Natural killer cell (primary cell): ENCODE results near the gene FTH1. TPM values are rescaled to one million over a fixed set of nuclear protein-coding genes. Genes with fewer than 3 reads are reported as not detected.

Source experiments
- ATAC-seq, 3 donors: fragments of 150-1000 bp in 2 of 3; fragments of 200-7000 bp in 1 of 3; cut with Tn5 transposase; 1 replicate in 1 of 3; 2 replicates in 2 of 3; pipeline ENCODE4 v1.10.0; 2021; ENCODE audit warnings: mild to moderate bottlenecking in 2 of 3, moderate library complexity in 2 of 3
- DNase-seq, 2 donors: peaks; one replicate each; pipeline versions ENCODE4 v3.0.0 to v3.0.0-alpha.2; 2013 to 2021; ENCODE audit warnings: mixed read lengths in 1 of 2
- H3K27ac ChIP-seq: one replicate; pipeline ENCODE4 v1.5.1; 2013; ENCODE audit warnings: mild to moderate bottlenecking, low read length
- H3K27me3 ChIP-seq: one replicate; pipeline ENCODE4 v1.6.1; 2013; ENCODE audit warnings: low read length; ENCODE audit not compliant: control insufficient read depth, insufficient read depth
- H3K36me3 ChIP-seq: one replicate; pipeline ENCODE4 v1.6.1; 2013; ENCODE audit warnings: low read length; ENCODE audit not compliant: control insufficient read depth, insufficient read depth
- H3K4me1 ChIP-seq: one replicate; pipeline ENCODE4 v1.6.1; 2013; ENCODE audit warnings: low read length; ENCODE audit not compliant: control insufficient read depth, insufficient read depth
- H3K4me3 ChIP-seq: one replicate; pipeline ENCODE4 v1.5.1; 2013; ENCODE audit warnings: low read length
- H3K9me3 ChIP-seq: one replicate; pipeline ENCODE4 v1.6.1; 2013; ENCODE audit warnings: low read length; ENCODE audit not compliant: control insufficient read depth, insufficient read depth
- H3K27ac Mint-ChIP-seq, 2 donors: one replicate each; pipeline ENCODE4 v1.8.0; 2022; ENCODE audit warnings: mild to moderate bottlenecking in 2 of 2, mixed read lengths in 2 of 2, moderate library complexity in 1 of 2
- H3K27me3 Mint-ChIP-seq, 2 donors: one replicate each; pipeline ENCODE4 v1.8.0; 2022; ENCODE audit warnings: low read depth in 2 of 2, mixed read lengths in 2 of 2
- H3K36me3 Mint-ChIP-seq: one replicate; pipeline ENCODE4 v1.8.0; 2022; ENCODE audit warnings: mixed read lengths
- H3K4me1 Mint-ChIP-seq, 2 donors: one replicate each; pipeline ENCODE4 v1.8.0; 2022; ENCODE audit warnings: mixed read lengths in 2 of 2
- H3K4me3 Mint-ChIP-seq: one replicate; pipeline ENCODE4 v1.8.0; 2022; ENCODE audit warnings: mild to moderate bottlenecking, moderate library complexity, mixed read lengths
- H3K9me3 Mint-ChIP-seq, 2 donors: one replicate each; pipeline ENCODE4 v1.8.0; 2022; ENCODE audit warnings: mixed read lengths in 2 of 2
- CTCF ChIP-seq: fragments of 200-600 bp; IDR thresholded peaks from one replicate; pipeline ENCODE4 v1.8.0; 2022; ENCODE audit warnings: antibody characterized with exemption
- WGBS: methylation state at CpG from one replicate; pipeline ENCODE4 v1.1.7; 2013; ENCODE audit warnings: missing lambda C conversion rate; ENCODE audit not compliant: insufficient coverage; 5-methylcytosine and 5-hydroxymethylcytosine counted together
- intact Hi-C: fragments of 100-400 bp; cut with micrococcal nuclease; formaldehyde crosslinking; loops from one replicate; pipeline ENCODE4 v1.14.2; 2022
- total RNA-seq, 4 donors: library from RNA; stranded (reverse); fragments of 120-200 nt in 1 of 4; gene quantifications; one replicate each; pipeline versions ENCODE4 v1.2.3 to v1.2.4, GENCODE V29; 2013 to 2022

Gene FTH1
- total RNA-seq, 3 donors from 2014 or later (not counting 1 experiment from before 2014, with no cell fraction given): 1,067 to 1,951 (median 1,796) TPM

DNA sequence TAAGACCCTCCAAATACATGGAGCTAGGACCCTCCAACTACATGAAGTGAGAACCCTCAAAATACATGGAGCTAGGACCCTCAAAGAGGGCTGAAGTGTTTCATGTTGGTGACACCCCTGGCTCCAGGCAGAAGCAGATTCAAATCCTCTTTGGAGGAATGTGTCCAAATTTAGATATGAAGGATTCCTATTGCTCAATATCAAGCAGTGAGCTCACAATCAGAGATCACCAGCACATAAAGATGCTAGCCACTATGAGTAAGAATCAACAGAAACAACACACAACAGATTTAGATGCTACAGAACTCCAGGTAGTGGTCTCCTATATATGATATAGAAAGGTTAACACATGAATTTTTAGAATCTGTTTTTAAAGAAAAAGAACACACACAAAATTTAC is 38.8 kb downstream of the FTH1 start:
- Mint-ChIP-seq H3K36me3 (no peaks in the 10 kb centered on the region), H3K4me1 (no peaks in the 10 kb centered on the region), H3K4me3 (no peak overlapping the region), H3K9me3 (peaks cover 0 to 3% of the 10 kb centered on the region in 2 donors), H3K27me3 (peaks cover 27% of the 10 kb centered on the region in 2 donors), H3K27ac (no peak overlapping the region)
- intact Hi-C loops: no loop called here
- Histone ChIP-seq H3K27ac (no peak overlapping the region), H3K4me3 (no peak overlapping the region), H3K4me1 (no peaks in the 10 kb centered on the region), H3K36me3 (no peaks in the 10 kb centered on the region), H3K9me3 (no peaks in the 10 kb centered on the region), H3K27me3 (no peaks in the 10 kb centered on the region)
- ATAC-seq (no peak), DNase-seq (no peak)
- TF ChIP-seq CTCF: no peak

DNA sequence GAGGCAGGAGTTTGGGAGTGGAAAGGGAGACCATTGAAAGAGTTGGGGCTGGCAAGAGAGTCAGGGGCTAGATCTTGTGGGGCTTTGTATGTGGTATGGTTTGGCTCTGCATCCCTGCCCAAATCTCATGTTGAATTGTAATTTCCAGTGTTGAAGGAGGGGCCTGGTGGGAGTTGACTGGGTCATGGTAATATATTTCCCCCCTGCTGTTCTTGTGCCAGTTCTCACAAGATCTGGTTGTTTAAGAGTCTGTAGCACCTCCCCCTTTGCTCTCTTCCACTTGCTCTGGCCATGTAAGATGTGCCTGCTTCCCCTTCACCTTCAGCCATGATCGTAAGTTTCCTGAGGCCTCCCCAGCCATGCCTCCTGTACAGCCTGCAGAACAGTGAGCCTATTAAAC is 39.9 kb downstream of the FTH1 start:
- Histone ChIP-seq H3K36me3 (no peaks in the 10 kb centered on the region), H3K27me3 (no peaks in the 10 kb centered on the region), H3K9me3 (no peaks in the 10 kb centered on the region), H3K4me3 (no peak overlapping the region), H3K27ac (no peak overlapping the region), H3K4me1 (peaks cover 4% of the 10 kb centered on the region)
- H3K4me1 Mint-ChIP-seq: no peaks in the 10 kb centered on the region
- H3K27me3 Mint-ChIP-seq: peaks cover 18 to 20% of the 10 kb centered on the region in 2 donors
- no peaks in the 10 kb centered on the region for H3K36me3 Mint-ChIP-seq
- intact Hi-C loops: no loop called here
- no peak for TF ChIP-seq CTCF
- no peak for ATAC-seq
- WGBS: 91% methylated on average over 1 of the region's 1 CpG
- H3K9me3 Mint-ChIP-seq: no peaks in the 10 kb centered on the region
- no peak for DNase-seq
- no peak overlapping the region for H3K27ac Mint-ChIP-seq
- no peak overlapping the region for H3K4me3 Mint-ChIP-seq

- Mint-ChIP-seq H3K9me3 (no peaks in the 10 kb centered on the region), H3K4me1 (no peaks in the 10 kb centered on the region), H3K27me3 (peaks cover 17 to 19% of the 10 kb centered on the region in 2 donors), H3K4me3 (no peak overlapping the region), H3K27ac (no peak overlapping the region), H3K36me3 (no peaks in the 10 kb centered on the region)
- H3K4me3 ChIP-seq: no peak overlapping the region
- WGBS: 88% methylated on average over 3 of the region's 3 CpGs
- DNase-seq (no peak), ATAC-seq (no peak)
- no peaks in the 10 kb centered on the region for H3K36me3 ChIP-seq
- no peak for TF ChIP-seq CTCF
- no peak overlapping the region for H3K27ac ChIP-seq
- intact Hi-C loops: no loop called here
- H3K4me1 ChIP-seq: peaks cover 7% of the 10 kb centered on the region
- no peaks in the 10 kb centered on the region for H3K9me3 ChIP-seq
- no peaks in the 10 kb centered on the region for H3K27me3 ChIP-seq
Observed at GRCh38 chr11:61926235-61926634, 41.2 kb downstream of the FTH1 start.

- WGBS: 93% methylated on average over 2 of the region's 2 CpGs
- H3K27ac Mint-ChIP-seq: no peak overlapping the region
- no peaks in the 10 kb centered on the region for H3K4me1 Mint-ChIP-seq
- ATAC-seq: no peak
- no peaks in the 10 kb centered on the region for H3K36me3 Mint-ChIP-seq
- Histone ChIP-seq H3K36me3 (no peaks in the 10 kb centered on the region), H3K4me3 (no peak overlapping the region), H3K27me3 (no peaks in the 10 kb centered on the region), H3K9me3 (no peaks in the 10 kb centered on the region), H3K4me1 (peaks cover 7% of the 10 kb centered on the region), H3K27ac (no peak overlapping the region)
- intact Hi-C loops: no loop called here
- H3K27me3 Mint-ChIP-seq: peaks cover 16 to 21% of the 10 kb centered on the region in 2 donors
- H3K4me3 Mint-ChIP-seq: no peak overlapping the region
- no peaks in the 10 kb centered on the region for H3K9me3 Mint-ChIP-seq
- TF ChIP-seq CTCF: no peak
- no peak for DNase-seq
Observed at GRCh38 chr11:61925736-61926135, 41.7 kb downstream of the FTH1 start.
